ENCODE measurements around the gene EPS8L3.
"Not testable (repeated sequence)": the region's sequence is repeated elsewhere in the genome, so short reads cannot be mapped to it uniquely, and the experiment has no call there.

EPS8L3 gene

GRCh38 chr1:109763646-109764415, at the start of gene EPS8L3:
Gene EPS8L3, minus strand, starts transcription at chr1:109763923. Its CDS starts 2,174 bp downstream, at chr1:109761749.
- DNase-seq: no peak

GRCh38 chr1:109812691-109813393, 49.1 kb upstream of the EPS8L3 start:
- DNase-seq: no peak

- DNase-seq: no peak
Measured at GRCh38 chr1:109808703-109809102, 45.0 kb upstream of the EPS8L3 start.

GRCh38 chr1:109807822-109808680, 44.3 kb upstream of the EPS8L3 start:
- no peak for DNase-seq

- DNase-seq: no peak
Measured at GRCh38 chr1:109807402-109807801, 43.7 kb upstream of the EPS8L3 start.

- no peak for DNase-seq
Measured at GRCh38 chr1:109806733-109807400, 43.1 kb upstream of the EPS8L3 start.

GRCh38 chr1:109805486-109806165, 41.9 kb upstream of the EPS8L3 start:
- no peak for DNase-seq

- DNase-seq: no peak
Measured at GRCh38 chr1:109804660-109805059, 40.9 kb upstream of the EPS8L3 start.

GRCh38 chr1:109803901-109804331, 40.2 kb upstream of the EPS8L3 start:
- no peak for DNase-seq

- no peak for DNase-seq
Measured at GRCh38 chr1:109802901-109803561, 39.3 kb upstream of the EPS8L3 start.

- DNase-seq: peak; percentile 21
Measured at GRCh38 chr1:109802136-109802900, 38.6 kb upstream of the EPS8L3 start.

- DNase-seq: no peak
Measured at GRCh38 chr1:109801791-109802135, 38.0 kb upstream of the EPS8L3 start.

GRCh38 chr1:109800291-109800690, 36.6 kb upstream of the EPS8L3 start:
- no peak for DNase-seq

- DNase-seq: no peak
Measured at GRCh38 chr1:109799445-109799844, 35.7 kb upstream of the EPS8L3 start.

GRCh38 chr1:109797303-109797595, 33.5 kb upstream of the EPS8L3 start:
- DNase-seq: not testable (repeated sequence)

GRCh38 chr1:109796484-109797302, 33.0 kb upstream of the EPS8L3 start:
- no peak for DNase-seq

GRCh38 chr1:109794319-109795132, 30.8 kb upstream of the EPS8L3 start:
- DNase-seq: no peak

- DNase-seq: no peak
Measured at GRCh38 chr1:109793486-109794318, 30.0 kb upstream of the EPS8L3 start.
